Muscle layer of duodenum (tissue), 2 donors: ENCODE data around the gene CCDC106.

Source experiments
- H3K27ac ChIP-seq: one replicate; pipeline ENCODE4 v1.7.0; 2013; ENCODE audit warnings: mild to moderate bottlenecking, low read length
- H3K27me3 ChIP-seq: one replicate; pipeline ENCODE4 v1.7.0; 2013; ENCODE audit warnings: low read depth, mild to moderate bottlenecking, control low read depth, low read length
- H3K36me3 ChIP-seq, 2 donors: one replicate each; pipeline ENCODE4 v1.7.0; 2013; ENCODE audit warnings: low read length in 2 of 2, control low read depth in 1 of 2, mild to moderate bottlenecking in 1 of 2; ENCODE audit not compliant: insufficient read depth in 2 of 2, control insufficient read depth in 1 of 2
- H3K4me1 ChIP-seq, 2 donors: one replicate each; pipeline ENCODE4 v1.7.0; 2013; ENCODE audit warnings: low read length in 2 of 2, mild to moderate bottlenecking in 2 of 2, control low read depth in 1 of 2, moderate library complexity in 1 of 2; ENCODE audit not compliant: insufficient read depth in 2 of 2, control insufficient read depth in 1 of 2
- H3K4me3 ChIP-seq, 2 donors: one replicate each; pipeline ENCODE4 v1.7.0; 2013; ENCODE audit warnings: low read length in 2 of 2, low read depth in 1 of 2, mild to moderate bottlenecking in 1 of 2
- H3K9me3 ChIP-seq, 2 donors: one replicate each; pipeline ENCODE4 v1.7.0; 2013; ENCODE audit warnings: low read length in 2 of 2, control low read depth in 1 of 2, mild to moderate bottlenecking in 1 of 2; ENCODE audit not compliant: control insufficient read depth in 1 of 2
- donor health status: healthy.

CCDC106 gene

GRCh38 chr19:55674459-55674840, 26.4 kb downstream of the CCDC106 start:
- H3K27ac ChIP-seq: no peak overlapping the region
- no peaks in the 10 kb centered on the region for H3K27me3 ChIP-seq
- peaks cover 29 to 34% of the 10 kb centered on the region in 2 donors for H3K36me3 ChIP-seq
- H3K4me3 ChIP-seq: peak overlapping the region; percentile 26 to 83
- no peaks in the 10 kb centered on the region for H3K9me3 ChIP-seq
- H3K4me1 ChIP-seq: peaks cover 22 to 38% of the 10 kb centered on the region in 2 donors

GRCh38 chr19:55674841-55675660, 27.0 kb downstream of the CCDC106 start, which contains the start of gene EPN1:
EPN1 (plus strand) TSS chr19:55675226; CDS start chr19:55678628, 3,402 bp downstream.
- Histone ChIP-seq H3K36me3 (peaks cover 28 to 33% of the 10 kb centered on the region in 2 donors), H3K27ac (peak within 1 kb of the TSS; percentile 93), H3K4me1 (peaks cover 22 to 40% of the 10 kb centered on the region in 2 donors), H3K27me3 (no peaks in the 10 kb centered on the region), H3K9me3 (no peaks in the 10 kb centered on the region), H3K4me3 (peak within 1 kb of the TSS; percentile 83 to 98)

- H3K36me3 ChIP-seq: peaks cover 21 to 33% of the 10 kb centered on the region in 2 donors
- no peaks in the 10 kb centered on the region for H3K9me3 ChIP-seq
- H3K4me3 ChIP-seq: peak overlapping the region; percentile 83 to 98
- H3K4me1 ChIP-seq: peaks cover 22 to 40% of the 10 kb centered on the region in 2 donors
- H3K27me3 ChIP-seq: no peaks in the 10 kb centered on the region
- peak overlapping the region; percentile 93 for H3K27ac ChIP-seq
Observed at GRCh38 chr19:55675661-55676354, 27.8 kb downstream of the CCDC106 start.

- H3K4me1 ChIP-seq: peaks cover 22 to 40% of the 10 kb centered on the region in 2 donors
- peaks cover 19 to 35% of the 10 kb centered on the region in 2 donors for H3K36me3 ChIP-seq
- peak overlapping the region; percentile 83 to 98 for H3K4me3 ChIP-seq
- no peaks in the 10 kb centered on the region for H3K9me3 ChIP-seq
- no peaks in the 10 kb centered on the region for H3K27me3 ChIP-seq
- H3K27ac ChIP-seq: peak overlapping the region; percentile 93
Observed at GRCh38 chr19:55676383-55676782, 28.4 kb downstream of the CCDC106 start.

GRCh38 chr19:55676889-55677505, 29.0 kb downstream of the CCDC106 start:
- Histone ChIP-seq H3K9me3 (no peaks in the 10 kb centered on the region), H3K36me3 (peaks cover 19 to 36% of the 10 kb centered on the region in 2 donors), H3K4me1 (peaks cover 22 to 40% of the 10 kb centered on the region in 2 donors), H3K27me3 (no peaks in the 10 kb centered on the region), H3K4me3 (peak overlapping the region; percentile 83 to 98), H3K27ac (peak overlapping the region; percentile 93)

GRCh38 chr19:55677572-55678028, 29.6 kb downstream of the CCDC106 start:
- Histone ChIP-seq H3K4me3 (peak overlapping the region in 1 of 2 donors; percentile 98), H3K27me3 (no peaks in the 10 kb centered on the region), H3K9me3 (no peaks in the 10 kb centered on the region), H3K36me3 (peaks cover 19 to 36% of the 10 kb centered on the region in 2 donors), H3K4me1 (peaks cover 22 to 40% of the 10 kb centered on the region in 2 donors), H3K27ac (peak overlapping the region; percentile 93)

- H3K4me1 ChIP-seq: peaks cover 22 to 40% of the 10 kb centered on the region in 2 donors
- no peak overlapping the region for H3K4me3 ChIP-seq
- H3K27me3 ChIP-seq: no peaks in the 10 kb centered on the region
- H3K36me3 ChIP-seq: peaks cover 19 to 36% of the 10 kb centered on the region in 2 donors
- peak overlapping the region; percentile 93 for H3K27ac ChIP-seq
- H3K9me3 ChIP-seq: no peaks in the 10 kb centered on the region
Observed at GRCh38 chr19:55678121-55678671, 30.2 kb downstream of the CCDC106 start.

GRCh38 chr19:55679343-55680257, 31.6 kb downstream of the CCDC106 start:
- Histone ChIP-seq H3K27me3 (no peaks in the 10 kb centered on the region), H3K9me3 (no peaks in the 10 kb centered on the region), H3K36me3 (peaks cover 22 to 44% of the 10 kb centered on the region in 2 donors), H3K27ac (no peak overlapping the region), H3K4me3 (no peak overlapping the region), H3K4me1 (peaks cover 22 to 36% of the 10 kb centered on the region in 2 donors)

- Histone ChIP-seq H3K27ac (no peak overlapping the region), H3K4me3 (no peak overlapping the region), H3K27me3 (no peaks in the 10 kb centered on the region), H3K36me3 (peaks cover 26 to 49% of the 10 kb centered on the region in 2 donors), H3K4me1 (peaks cover 22 to 35% of the 10 kb centered on the region in 2 donors), H3K9me3 (no peaks in the 10 kb centered on the region)
Observed at GRCh38 chr19:55680339-55681130, 32.5 kb downstream of the CCDC106 start.
